H1 (cell line): ENCODE measurements around the gene DKK3. TPM values are rescaled to one million over a fixed set of nuclear protein-coding genes. Genes with fewer than 3 reads are reported as not detected.

Experiments
- CTCF ChIA-PET: fragments of 300-600 bp; sonication (Branson Sonifier 250); formaldehyde crosslinking; loops from one replicate; lab custom pipeline; 2021; ENCODE audit not compliant: partially characterized antibody; lab: Charles Lee
- POLR2A ChIA-PET: fragments of 300-600 bp; sonication (Branson Sonifier 250); formaldehyde crosslinking; loops from one replicate; lab custom pipeline; 2021; ENCODE audit warnings: inconsistent platforms; ENCODE audit not compliant: partially characterized antibody; lab: Charles Lee
- DNase-seq, 2 experiments: peaks; one replicate each; pipeline versions ENCODE4 v3.0.0 to v3.0.0-alpha.2; 2010 to 2022; ENCODE audit warnings: low spot score in 2 of 2, low read depth in 1 of 2, mixed read lengths in 1 of 2
- FAIRE-seq: peaks from 2 replicates; lab custom pipeline; 2011; peaks lifted over from hg19 to GRCh38; lab: Jason Lieb, UNC
- H2AFZ ChIP-seq: 2 replicates; pipeline ENCODE4 v1.8.1; 2012; ENCODE audit warnings: low read length, inconsistent platforms
- H2AK5ac ChIP-seq: 2 replicates; pipeline ENCODE4 v1.6.1; 2013; ENCODE audit warnings: low read depth, low read length
- H2BK120ac ChIP-seq: replicated peaks from 2 replicates; pipeline ENCODE3; 2013; ENCODE audit warnings: low read depth, low read length, inconsistent platforms
- H2BK12ac ChIP-seq: 2 replicates; pipeline ENCODE4 v1.6.1; 2013; ENCODE audit warnings: low read depth, low read length
- H2BK15ac ChIP-seq: 2 replicates; pipeline ENCODE4 v1.6.1; 2013; ENCODE audit warnings: low read length
- H2BK20ac ChIP-seq: 2 replicates; pipeline ENCODE4 v1.6.1; 2013; ENCODE audit warnings: low read length
- H2BK5ac ChIP-seq: 2 replicates; pipeline ENCODE4 v1.6.1; 2013; ENCODE audit warnings: low read depth, low read length
- H3K14ac ChIP-seq: 2 replicates; pipeline ENCODE4 v1.6.1; 2013; ENCODE audit warnings: inconsistent platforms; ENCODE audit not compliant: insufficient read length
- H3K18ac ChIP-seq: 2 replicates; pipeline ENCODE4 v1.6.1; 2013; ENCODE audit warnings: low read length; ENCODE audit errors: extremely low read depth
- H3K23ac ChIP-seq: 2 replicates; pipeline ENCODE4 v1.6.1; 2013; ENCODE audit warnings: inconsistent platforms; ENCODE audit not compliant: insufficient read length
- H3K23me2 ChIP-seq: 2 replicates; pipeline ENCODE4 v1.6.1; 2013; ENCODE audit warnings: low read depth, low read length
- H3K27ac ChIP-seq: 2 replicates; pipeline ENCODE4 v1.6.1; 2011; ENCODE audit warnings: low read depth, low read length, inconsistent platforms
- H3K27me3 ChIP-seq, 4 experiments: replicated peaks in 1 of 4; 1 replicate in 1 of 4; 2 replicates in 3 of 4; pipeline versions ENCODE4 v1.6.1 to v1.8.1; 2011 to 2013; ENCODE audit warnings: low read length in 3 of 4, mild to moderate bottlenecking in 3 of 4, inconsistent platforms in 2 of 4, mixed read lengths in 2 of 4, moderate library complexity in 1 of 4; ENCODE audit not compliant: control insufficient read depth in 3 of 4, insufficient read depth in 3 of 4; ENCODE audit errors: extremely low read depth in 1 of 4
- H3K36me3 ChIP-seq, 4 experiments: 2 replicates each; pipeline versions ENCODE4 v1.6.1 to v1.8.1; 2011 to 2013; ENCODE audit warnings: mild to moderate bottlenecking in 4 of 4, low read length in 3 of 4, moderate library complexity in 2 of 4, control low read depth in 1 of 4, inconsistent platforms in 1 of 4; ENCODE audit not compliant: insufficient read depth in 4 of 4, control insufficient read depth in 2 of 4
- H3K4ac ChIP-seq: replicated peaks from 2 replicates; pipeline ENCODE3; 2013; ENCODE audit warnings: low read length, low read depth, mixed read lengths, inconsistent platforms; ENCODE audit not compliant: insufficient read length
- H3K4me1 ChIP-seq, 4 experiments: replicated peaks in 1 of 4; 1 replicate in 1 of 4; 2 replicates in 3 of 4; pipeline versions ENCODE4 v1.6.1 to v1.8.1; 2011 to 2013; ENCODE audit warnings: low read length in 3 of 4, inconsistent platforms in 2 of 4, mixed read lengths in 1 of 4; ENCODE audit not compliant: insufficient read depth in 4 of 4, control insufficient read depth in 3 of 4
- H3K4me2 ChIP-seq, 2 experiments: 2 replicates each; pipeline versions ENCODE4 v1.6.1 to v1.8.1; 2011 to 2013; ENCODE audit warnings: low read depth in 2 of 2, low read length in 2 of 2, control low read depth in 1 of 2, inconsistent platforms in 1 of 2, mild to moderate bottlenecking in 1 of 2; ENCODE audit not compliant: insufficient read depth in 1 of 2
- H3K4me3 ChIP-seq, 4 experiments: fragments of 200-600, 300-600 bp in 1 of 4; sonication (generic), shearing (Covaris generic), sonication (Bioruptor Twin) in 1 of 4; 2 replicates each; pipeline versions ENCODE4 v1.5.1 to v1.8.1; 2011 to 2016; ENCODE audit warnings: low read length in 4 of 4, low read depth in 3 of 4, control low read depth in 2 of 4, inconsistent platforms in 2 of 4, mild to moderate bottlenecking in 2 of 4, mixed read lengths in 1 of 4, moderate library complexity in 1 of 4; ENCODE audit not compliant: insufficient read depth in 2 of 4; ENCODE audit errors: extremely low read depth in 1 of 4
- H3K56ac ChIP-seq: replicated peaks from 2 replicates; pipeline ENCODE3; 2013; ENCODE audit warnings: low read depth, mild to moderate bottlenecking, mixed read lengths, low read length, inconsistent platforms; ENCODE audit not compliant: insufficient read length
- H3K79me1 ChIP-seq: 2 replicates; pipeline ENCODE4 v1.6.1; 2013; ENCODE audit warnings: low read depth, low read length, control low read depth
- H3K79me2 ChIP-seq, 2 experiments: 2 replicates each; pipeline versions ENCODE4 v1.6.1 to v1.8.1; 2012 to 2013; ENCODE audit warnings: low read length in 2 of 2, mild to moderate bottlenecking in 2 of 2, inconsistent platforms in 1 of 2; ENCODE audit not compliant: insufficient read depth in 2 of 2, control insufficient read depth in 1 of 2
- H3K9ac ChIP-seq, 4 experiments: replicated peaks in 1 of 4; 1 replicate in 1 of 4; 2 replicates in 3 of 4; pipeline versions ENCODE4 v1.6.1 to v1.8.1; 2011 to 2013; ENCODE audit warnings: low read depth in 3 of 4, low read length in 3 of 4, control low read depth in 2 of 4, mild to moderate bottlenecking in 2 of 4, moderate library complexity in 2 of 4, inconsistent platforms in 1 of 4; ENCODE audit errors: extremely low read depth in 1 of 4
- H3K9me3 ChIP-seq, 2 experiments: 2 replicates each; pipeline versions ENCODE4 v1.6.1 to v1.8.1; 2012 to 2013; ENCODE audit warnings: mild to moderate bottlenecking in 2 of 2, moderate library complexity in 2 of 2, control low read depth in 1 of 2, inconsistent platforms in 1 of 2, low read depth in 1 of 2, low read length in 1 of 2, mixed read lengths in 1 of 2; ENCODE audit not compliant: insufficient read depth in 2 of 2
- H4K20me1 ChIP-seq, 2 experiments: replicated peaks in 1 of 2; 2 replicates each; pipeline versions ENCODE3 to v1.8.1; 2011 to 2013; ENCODE audit warnings: inconsistent platforms in 2 of 2, low read length in 2 of 2, mild to moderate bottlenecking in 1 of 2; ENCODE audit not compliant: insufficient read depth in 2 of 2, control insufficient read depth in 1 of 2
- H4K5ac ChIP-seq: 2 replicates; pipeline ENCODE4 v1.6.1; 2013; ENCODE audit warnings: low read length, low read depth, mixed read lengths, inconsistent platforms; ENCODE audit not compliant: insufficient read length
- H4K8ac ChIP-seq: 2 replicates; pipeline ENCODE4 v1.8.0; 2013; ENCODE audit warnings: mild to moderate bottlenecking, moderate library complexity, low read length, inconsistent platforms; ENCODE audit not compliant: insufficient read depth; ENCODE audit errors: extremely low read depth
- H4K91ac ChIP-seq: replicated peaks from 2 replicates; pipeline ENCODE3; 2013; ENCODE audit warnings: low read length, mixed read lengths, inconsistent platforms; ENCODE audit not compliant: insufficient read length
- CEBPB ChIP-seq: IDR thresholded peaks from 2 replicates; pipeline ENCODE4 v1.6.1; 2012; ENCODE audit warnings: low read depth, low read length
- TAF1 ChIP-seq: IDR thresholded peaks from 2 replicates; pipeline ENCODE4 v1.6.1; 2011; ENCODE audit warnings: mild to moderate bottlenecking, low read depth, low read length
- WGBS, 2 experiments: shearing (Covaris generic) in 1 of 2; methylation state at CpG; one replicate each; pipeline versions ENCODE4 v1.1.6 to v1.1.7; 2013 to 2015; ENCODE audit warnings: low lambda C conversion rate in 2 of 2, mixed read lengths in 2 of 2, inconsistent platforms in 1 of 2, low coverage in 1 of 2, missing lambda C conversion rate in 1 of 2; ENCODE audit not compliant: insufficient replicate concordance in 2 of 2, insufficient coverage in 1 of 2, insufficient read length in 1 of 2; ENCODE audit errors: extremely low coverage in 1 of 2, missing lambda C conversion rate in 1 of 2; 5-methylcytosine and 5-hydroxymethylcytosine counted together
- polyA plus RNA-seq, 7 experiments: library from polyadenylated mRNA; depleted of rRNA in 3 of 7; stranded (reverse) in 5 of 7; unstranded in 2 of 7; fragments of >200 nt in 5 of 7; fragments of 200-250 nt in 2 of 7; gene quantifications; 1 replicate in 5 of 7; 2 replicates in 1 of 7; 4 replicates in 1 of 7; pipeline versions ENCODE4 v1.2.1 to v1.2.3, GENCODE V29; 2011 to 2013; ENCODE audit warnings: missing spikeins in 2 of 7, mixed read lengths in 2 of 7
- total RNA-seq: library from RNA; stranded (reverse); fragmentation: NEBNext Ultra II Directional; extraction: Animal tissue kit (Norgen Biotek cat#: 25700); gene quantifications from 2 replicates; pipeline ENCODE4 v1.2.1, GENCODE V29; 2021
- TF ChIP-seq, protein P1 (sequence below), 3 experiments: IDR thresholded peaks; 1 replicate in 2 of 3; 2 replicates in 1 of 3; pipeline versions ENCODE4 v1.5.1 to v1.6.1; 2011; ENCODE audit warnings: low read length in 3 of 3, mild to moderate bottlenecking in 3 of 3, inconsistent platforms in 2 of 3, low read depth in 1 of 3, moderate library complexity in 1 of 3; ENCODE audit not compliant: insufficient read depth in 1 of 3; ENCODE audit errors: control extremely low read depth in 1 of 3

The DKK3 gene
- total and polyA plus RNA-seq, 2 of the 8 experiments (the other 6 are each of a cell fraction or from before 2014, with no cell fraction given): 30.0 to 40.1 TPM

DNA sequence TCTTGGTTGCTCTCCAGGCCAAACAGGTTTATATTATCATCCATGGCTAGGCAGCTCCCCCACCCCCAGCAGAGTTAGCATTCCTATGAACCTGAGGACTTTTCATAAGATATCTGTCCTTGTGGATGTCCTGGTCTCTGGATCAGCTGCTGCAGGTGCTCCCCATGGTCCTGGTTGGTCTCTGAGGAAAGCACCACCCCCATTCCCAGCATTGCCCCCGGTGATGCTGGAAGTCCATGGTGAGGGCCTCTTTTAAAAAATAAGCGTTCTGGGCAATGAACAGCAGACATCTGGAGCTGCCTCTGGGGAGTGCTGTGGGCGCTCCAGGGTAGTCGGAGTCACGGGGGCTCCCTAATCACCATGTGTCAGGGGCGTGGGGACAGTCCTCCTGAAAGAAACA lies 26.6 kb downstream of the DKK3 start:
- H3K18ac ChIP-seq: no peak overlapping the region
- H3K9ac ChIP-seq: no peak overlapping the region
- H3K4ac ChIP-seq: no peak overlapping the region
- no peak overlapping the region for H4K5ac ChIP-seq
- H2AK5ac ChIP-seq: 0 out of 2 replicates have a peak overlapping the region, but pooled peaks have one; percentile 6
- H3K27me3 ChIP-seq: no peaks in the 10 kb centered on the region
- no peak overlapping the region for H3K4me3 ChIP-seq
- no peaks in the 10 kb centered on the region for H3K79me1 ChIP-seq
- no peak overlapping the region for H3K14ac ChIP-seq
- no peaks in the 10 kb centered on the region for H3K9me3 ChIP-seq
- H3K79me2 ChIP-seq: no peaks in the 10 kb centered on the region
- no peaks in the 10 kb centered on the region for H4K20me1 ChIP-seq
- POLR2A ChIA-PET: no interaction called here
- 95% methylated on average over 6 of the region's 6 CpGs; no CpG with 5 or more reads in 1 of the 2 experiments for WGBS, 2 experiments
- CTCF ChIA-PET: interaction anchor here (1.4 to 2.4 kb wide), 3 partner anchors 15 to 66 kb away, joined by 5 to 12 read pairs (median 5); no protein-coding TSS in a partner anchor
- H4K91ac ChIP-seq: no peak overlapping the region
- no peak overlapping the region for H2BK20ac ChIP-seq
- H2BK5ac ChIP-seq: no peak overlapping the region
- peaks cover 0 to 5% (median 4%) of the 10 kb centered on the region in 4 experiments; a peak in 5 of 7 replicates for H3K4me1 ChIP-seq
- TF ChIP-seq TAF1: no peak
- TF ChIP-seq CEBPB: no peak
- TF ChIP-seq, protein P1, sequence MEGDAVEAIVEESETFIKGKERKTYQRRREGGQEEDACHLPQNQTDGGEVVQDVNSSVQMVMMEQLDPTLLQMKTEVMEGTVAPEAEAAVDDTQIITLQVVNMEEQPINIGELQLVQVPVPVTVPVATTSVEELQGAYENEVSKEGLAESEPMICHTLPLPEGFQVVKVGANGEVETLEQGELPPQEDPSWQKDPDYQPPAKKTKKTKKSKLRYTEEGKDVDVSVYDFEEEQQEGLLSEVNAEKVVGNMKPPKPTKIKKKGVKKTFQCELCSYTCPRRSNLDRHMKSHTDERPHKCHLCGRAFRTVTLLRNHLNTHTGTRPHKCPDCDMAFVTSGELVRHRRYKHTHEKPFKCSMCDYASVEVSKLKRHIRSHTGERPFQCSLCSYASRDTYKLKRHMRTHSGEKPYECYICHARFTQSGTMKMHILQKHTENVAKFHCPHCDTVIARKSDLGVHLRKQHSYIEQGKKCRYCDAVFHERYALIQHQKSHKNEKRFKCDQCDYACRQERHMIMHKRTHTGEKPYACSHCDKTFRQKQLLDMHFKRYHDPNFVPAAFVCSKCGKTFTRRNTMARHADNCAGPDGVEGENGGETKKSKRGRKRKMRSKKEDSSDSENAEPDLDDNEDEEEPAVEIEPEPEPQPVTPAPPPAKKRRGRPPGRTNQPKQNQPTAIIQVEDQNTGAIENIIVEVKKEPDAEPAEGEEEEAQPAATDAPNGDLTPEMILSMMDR (IDR thresholded peaks at IDR 0.05; ENCODE audit: control extremely low read depth in 1 of 3, insufficient read depth in 1 of 3, low read depth in 1 of 3, low read length in 3 of 3): no peak
- H3K56ac ChIP-seq: no peak overlapping the region
- no peak for DNase-seq
- H2BK120ac ChIP-seq: no peak overlapping the region
- no peak overlapping the region for H3K27ac ChIP-seq
- no peak for FAIRE-seq
- no peak overlapping the region for H4K8ac ChIP-seq
- no peak overlapping the region for H3K23ac ChIP-seq
- H2BK12ac ChIP-seq: no peak overlapping the region
- no peaks in the 10 kb centered on the region for H3K36me3 ChIP-seq
- H3K4me2 ChIP-seq: no peak overlapping the region
- no peak overlapping the region for H2BK15ac ChIP-seq
- no peak overlapping the region for H2AFZ ChIP-seq
- no peaks in the 10 kb centered on the region for H3K23me2 ChIP-seq
